Fibroblast of skin of scalp (primary cell): Measurements from ENCODE around the gene GUCA1C.

Experiments used
- DNase-seq: peaks from one replicate; pipeline ENCODE4 v3.0.0-alpha.2; 2013

Gene GUCA1C

GRCh38 chr3:108907194-108907593, 46.5 kb downstream of the GUCA1C start:
- DNase-seq = no peak

GRCh38 chr3:108899530-108899929, 54.1 kb downstream of the GUCA1C start:
- DNase-seq = no peak

- DNase-seq = no peak
Measured at GRCh38 chr3:108897883-108898282, 55.8 kb downstream of the GUCA1C start.

- no peak for DNase-seq
Measured at GRCh38 chr3:108894981-108895380, 58.7 kb downstream of the GUCA1C start.

GRCh38 chr3:108891833-108892232, 61.8 kb downstream of the GUCA1C start:
- DNase-seq = no peak

- no peak for DNase-seq
Measured at GRCh38 chr3:108887777-108888176, 65.9 kb downstream of the GUCA1C start.

GRCh38 chr3:108887121-108887520, 66.6 kb downstream of the GUCA1C start:
- DNase-seq = no peak

- DNase-seq = no peak
Measured at GRCh38 chr3:108883373-108883772, 70.3 kb downstream of the GUCA1C start.

GRCh38 chr3:108882762-108883161, 70.9 kb downstream of the GUCA1C start:
- DNase-seq = no peak

- DNase-seq = no peak
Measured at GRCh38 chr3:108879915-108880314, 73.8 kb downstream of the GUCA1C start.

- DNase-seq = no peak
Measured at GRCh38 chr3:108877901-108878300, 75.8 kb downstream of the GUCA1C start.

- no peak for DNase-seq
Measured at GRCh38 chr3:108863799-108864135, 89.9 kb downstream of the GUCA1C start.

GRCh38 chr3:108862865-108863798, 90.5 kb downstream of the GUCA1C start:
- peak; percentile 14 for DNase-seq

- DNase-seq = no peak
Measured at GRCh38 chr3:108861401-108861800, 92.3 kb downstream of the GUCA1C start.
